GM12878 (cell line): ENCODE measurements around the gene ZSCAN26. TPM values are rescaled to one million over a fixed set of nuclear protein-coding genes. Genes with fewer than 3 reads are reported as not detected.

Source experiments
- ATF7 ChIP-seq: fragments of 450-650 bp; IDR thresholded peaks from 2 replicates; pipeline ENCODE4 v1.6.1; 2016; ENCODE audit warnings: low read depth, mild to moderate bottlenecking
- CHD2 ChIP-seq: IDR thresholded peaks from 2 replicates; pipeline ENCODE4 v1.6.1; 2011; ENCODE audit warnings: low read depth, low read length, improper control_type of control experiment, borderline replicate concordance
- EED ChIP-seq: sonication (generic); IDR thresholded peaks from 2 replicates; pipeline ENCODE4 v1.6.1; 2016; ENCODE audit warnings: antibody characterized with exemption, low read depth
- EGR1 ChIP-seq, 2 experiments: IDR thresholded peaks; 1 replicate in 1 of 2; 2 replicates in 1 of 2; pipeline ENCODE4 v1.6.1; 2011 to 2012; ENCODE audit warnings: low read depth in 2 of 2, low read length in 2 of 2, borderline replicate concordance in 1 of 2, mild to moderate bottlenecking in 1 of 2, moderate library complexity in 1 of 2
- ETV6 ChIP-seq, 2 experiments: fragments of 450-650 bp in 1 of 2; IDR thresholded peaks in 1 of 2; conservative IDR thresholded peaks in 1 of 2; 2 replicates each; pipeline ENCODE4 v1.6.1; 2014; ENCODE audit warnings: antibody characterized with exemption in 1 of 2, borderline replicate concordance in 1 of 2, low read depth in 1 of 2, mild to moderate bottlenecking in 1 of 2, moderate library complexity in 1 of 2
- FOS ChIP-seq: IDR thresholded peaks from 3 replicates; pipeline ENCODE4 v1.6.1; 2011; ENCODE audit warnings: borderline replicate concordance; ENCODE audit not compliant: insufficient read length; ENCODE audit errors: extremely low read depth
- GABPA ChIP-seq: IDR thresholded peaks from 2 replicates; pipeline ENCODE4 v1.6.1; 2014; ENCODE audit warnings: antibody characterized with exemption, low read depth, mild to moderate bottlenecking, inconsistent platforms
- HDGF ChIP-seq: fragments of 450-650 bp; IDR thresholded peaks from 2 replicates; pipeline ENCODE4 v1.6.1; 2016; ENCODE audit warnings: antibody characterized with exemption
- MTA3 ChIP-seq: IDR thresholded peaks from 2 replicates; pipeline ENCODE4 v1.6.1; 2012; ENCODE audit warnings: low read length, inconsistent platforms, borderline replicate concordance
- NFIC ChIP-seq: IDR thresholded peaks from 2 replicates; pipeline ENCODE4 v1.6.1; 2012; ENCODE audit warnings: low read depth, mild to moderate bottlenecking, inconsistent platforms, low read length, moderate library complexity
- NR2C2 ChIP-seq: IDR thresholded peaks from 2 replicates; pipeline ENCODE4 v1.6.1; 2011; ENCODE audit warnings: borderline replicate concordance, low read depth; ENCODE audit not compliant: control insufficient read depth, insufficient read length
- NR2F1 ChIP-seq: fragments of 450-650 bp; conservative IDR thresholded peaks from 2 replicates; pipeline ENCODE4 v1.6.1; 2017; ENCODE audit warnings: mild to moderate bottlenecking
- RELA ChIP-seq: fragments of 450-650 bp; IDR thresholded peaks from 2 replicates; pipeline ENCODE4 v1.8.0; 2014; ENCODE audit warnings: borderline replicate concordance; ENCODE audit not compliant: partially characterized antibody
- RELB ChIP-seq: fragments of 450-650 bp; IDR thresholded peaks from 2 replicates; pipeline ENCODE4 v1.6.1; 2017; ENCODE audit warnings: low read depth, mild to moderate bottlenecking, moderate library complexity
- SIX5 ChIP-seq: IDR thresholded peaks from 2 replicates; pipeline ENCODE4 v1.6.1; 2011; ENCODE audit warnings: mild to moderate bottlenecking, low read depth, low read length, moderate library complexity; ENCODE audit not compliant: severe bottlenecking
- SKIL ChIP-seq: fragments of 450-650 bp; IDR thresholded peaks from 2 replicates; pipeline ENCODE4 v1.6.1; 2017; ENCODE audit warnings: mild to moderate bottlenecking, low read depth, inconsistent platforms; ENCODE audit not compliant: poor library complexity, severe bottlenecking
- TCF12 ChIP-seq: IDR thresholded peaks from 2 replicates; pipeline ENCODE4 v1.6.1; 2011; ENCODE audit warnings: low read depth, mild to moderate bottlenecking, low read length
- ZNF687 ChIP-seq: fragments of 450-650 bp; IDR thresholded peaks from 2 replicates; pipeline ENCODE4 v1.6.1; 2017; ENCODE audit warnings: mild to moderate bottlenecking, moderate library complexity
- polyA plus RNA-seq, 11 experiments: library from polyadenylated mRNA; depleted of rRNA in 4 of 11; unstranded in 6 of 11; stranded (reverse) in 5 of 11; fragments of >200 nt; fragmentation: Nextera tagmentation in 4 of 11; fragmentation: Illumina TruSeq in 1 of 11; extraction: Ambion mirVana in 4 of 11; extraction: Trizol in 1 of 11; gene quantifications; 1 replicate in 1 of 11; 2 replicates in 10 of 11; pipeline versions ENCODE4 v1.2.1 to v1.2.3, GENCODE V29; 2011 to 2016; ENCODE audit warnings: inconsistent platforms in 2 of 11, missing spikeins in 2 of 11, low read depth in 1 of 11
- total RNA-seq, 4 experiments: library from RNA; depleted of rRNA in 3 of 4; stranded (reverse); fragments of >200 nt in 3 of 4; fragmentation: Illumina TruSeq in 1 of 4; extraction: Trizol in 1 of 4; gene quantifications; 2 replicates each; pipeline versions ENCODE4 v1.2.1 to v1.2.3, GENCODE V29; 2013 to 2021
- TF ChIP-seq, protein P1 (sequence below): IDR thresholded peaks from 2 replicates; pipeline ENCODE4 v1.6.1; 2012; ENCODE audit warnings: low read length, inconsistent platforms

Gene ZSCAN26
- total and polyA plus RNA-seq, 10 of the 15 experiments (the other 5 are each of a cell fraction or from before 2014, with no cell fraction given) = 4.5 to 13.3 (median 6.5) TPM

DNA sequence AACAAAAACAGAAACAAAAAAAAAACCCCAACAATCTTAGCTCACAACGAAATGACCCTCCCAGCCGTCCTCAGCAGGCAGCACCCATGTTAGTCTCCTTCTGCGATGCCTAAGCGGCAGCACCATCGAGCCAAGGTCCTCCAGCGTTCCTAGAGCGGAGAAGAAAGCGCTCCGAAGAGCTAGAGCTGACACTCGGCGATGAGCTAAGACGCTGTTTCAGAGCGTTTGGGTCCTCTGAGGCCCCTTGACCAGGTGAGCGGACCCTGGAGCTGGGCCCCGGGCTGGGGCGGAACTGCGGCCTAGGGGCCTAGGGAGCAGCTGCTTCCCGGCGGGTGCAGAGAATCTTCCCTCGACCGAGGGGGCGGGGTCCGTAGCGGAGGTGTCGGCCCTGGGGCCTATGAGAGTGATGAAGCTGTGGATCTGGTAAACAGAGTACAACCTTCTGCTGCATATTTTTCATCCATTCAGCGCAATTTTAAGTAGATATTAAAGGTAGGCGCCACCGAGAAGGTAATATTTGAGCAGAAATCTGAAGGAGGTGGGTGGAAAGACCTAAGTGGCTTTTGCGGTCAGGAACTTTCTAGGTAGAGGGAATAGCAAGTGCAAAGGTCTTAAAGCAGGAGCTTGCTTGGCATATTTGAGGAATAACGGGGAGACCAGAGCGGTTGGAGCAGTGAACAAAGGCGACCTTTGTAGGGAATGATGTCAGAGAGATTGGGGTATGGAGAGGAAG lies at the start of gene ZSCAN26 (continued):
- TF ChIP-seq RELA (peak; percentile 61), SIX5 (no peak), ATF7 (peak; percentile 46; the same call in 1 of the 2 replicates), FOS (no peak), CHD2 (peak; percentile 57; the same call in 1 of the 2 replicates), NFIC (no peak), ZNF687 (peak; percentile 78; the same call in 1 of the 2 replicates), ETV6 (conservative IDR thresholded peaks at IDR 0.05 in 1 of 2, IDR thresholded peaks at IDR 0.05 in 1 of 2; ENCODE audit: borderline replicate concordance in 1 of 2, low read depth in 1 of 2) (peak in 1 of 2 experiments; percentile 37; a peak in 1 of 4 replicates), EED (peak; percentile 43; the same call in 1 of the 2 replicates), NR2F1 (peak; percentile 52), TCF12 (0 out of 2 replicates have a peak, but pooled peaks have one; percentile 37), GABPA (peak; percentile 57; the same call in 1 of the 2 replicates), SKIL (peak; percentile 17), NR2C2 (no peak), MTA3 (no peak), HDGF (0 out of 2 replicates have a peak, but pooled peaks have one; percentile 60), EGR1 (IDR thresholded peaks at IDR 0.05; ENCODE audit: borderline replicate concordance in 1 of 2, low read depth in 2 of 2, low read length in 2 of 2) (peak in 1 of 2 experiments; percentile 60; a peak in 1 of 3 replicates), RELB (peak; percentile 80)
- TF ChIP-seq, protein P1, sequence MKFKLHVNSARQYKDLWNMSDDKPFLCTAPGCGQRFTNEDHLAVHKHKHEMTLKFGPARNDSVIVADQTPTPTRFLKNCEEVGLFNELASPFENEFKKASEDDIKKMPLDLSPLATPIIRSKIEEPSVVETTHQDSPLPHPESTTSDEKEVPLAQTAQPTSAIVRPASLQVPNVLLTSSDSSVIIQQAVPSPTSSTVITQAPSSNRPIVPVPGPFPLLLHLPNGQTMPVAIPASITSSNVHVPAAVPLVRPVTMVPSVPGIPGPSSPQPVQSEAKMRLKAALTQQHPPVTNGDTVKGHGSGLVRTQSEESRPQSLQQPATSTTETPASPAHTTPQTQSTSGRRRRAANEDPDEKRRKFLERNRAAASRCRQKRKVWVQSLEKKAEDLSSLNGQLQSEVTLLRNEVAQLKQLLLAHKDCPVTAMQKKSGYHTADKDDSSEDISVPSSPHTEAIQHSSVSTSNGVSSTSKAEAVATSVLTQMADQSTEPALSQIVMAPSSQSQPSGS = no peak
